IMR-90 (cell line): Measurements from ENCODE around the gene DPF3. TPM values are rescaled to one million over a fixed set of nuclear protein-coding genes. Genes with fewer than 3 reads are reported as not detected.

ENCODE experiments used
- ATAC-seq: fragments of 200-7000 bp; cut with Tn5 transposase; 2 replicates; pipeline ENCODE4 v1.9.1; 2020; ENCODE audit warnings: low read depth, mild to moderate bottlenecking, moderate library complexity
- BruUV-seq: library from RNA; stranded (reverse); fragments of 400-500 nt; replicated peaks from 2 replicates; lab custom pipeline; 2021; lab: Mats Ljungman, UMichigan
- CTCF ChIA-PET: fragments of 300-600 bp; formaldehyde crosslinking; extraction: SDS; loops from one replicate; lab custom pipeline; 2021; ENCODE audit warnings: antibody characterized with exemption; lab: Yijun Ruan, JAX
- POLR2A ChIA-PET: fragments of 300-600 bp; sonication (Branson Sonifier 250); formaldehyde crosslinking; loops from one replicate; lab custom pipeline; 2022; ENCODE audit warnings: antibody characterized with exemption; ENCODE audit not compliant: unreplicated experiment; lab: Charles Lee
- DNase-seq: peaks from one replicate; pipeline ENCODE4 v3.0.0; 2013
- H2AFZ ChIP-seq: replicated peaks from 2 replicates; pipeline ENCODE3; 2013; ENCODE audit warnings: low read length, mild to moderate bottlenecking; ENCODE audit not compliant: poor library complexity
- H2AK5ac ChIP-seq: 2 replicates; pipeline ENCODE4 v1.6.1; 2013; ENCODE audit warnings: low read depth, low read length, inconsistent platforms
- H2AK9ac ChIP-seq: replicated peaks from 2 replicates; pipeline ENCODE3; 2013; ENCODE audit warnings: mild to moderate bottlenecking, low read depth, low read length, moderate library complexity; ENCODE audit not compliant: poor library complexity
- H2BK120ac ChIP-seq: 2 replicates; pipeline ENCODE4 v1.6.1; 2013; ENCODE audit warnings: low read depth, low read length, inconsistent platforms
- H2BK15ac ChIP-seq: 3 replicates; pipeline ENCODE4 v1.6.1; 2013; ENCODE audit warnings: low read depth, low read length, inconsistent platforms
- H2BK20ac ChIP-seq: 2 replicates; pipeline ENCODE4 v1.6.1; 2013; ENCODE audit warnings: low read depth, mild to moderate bottlenecking, inconsistent platforms, low read length, moderate library complexity
- H2BK5ac ChIP-seq: 2 replicates; pipeline ENCODE4 v1.6.1; 2013; ENCODE audit warnings: mild to moderate bottlenecking, low read depth, low read length, inconsistent platforms; ENCODE audit not compliant: poor library complexity, severe bottlenecking
- H3K14ac ChIP-seq: replicated peaks from 2 replicates; pipeline ENCODE4 v1.6.1; 2013; ENCODE audit warnings: low read depth, low read length, inconsistent platforms
- H3K18ac ChIP-seq: 2 replicates; pipeline ENCODE4 v1.6.1; 2013; ENCODE audit warnings: low read depth, low read length, control low read depth
- H3K23ac ChIP-seq: 2 replicates; pipeline ENCODE4 v1.6.1; 2013; ENCODE audit warnings: low read depth, low read length, inconsistent platforms
- H3K27ac ChIP-seq: 2 replicates; pipeline ENCODE4 v1.5.1; 2013; ENCODE audit warnings: mild to moderate bottlenecking, control low read depth, low read length; ENCODE audit not compliant: insufficient read depth
- H3K27me3 ChIP-seq: 2 replicates; pipeline ENCODE4 v1.6.1; 2013; ENCODE audit warnings: low read length; ENCODE audit not compliant: control insufficient read depth, insufficient read depth
- H3K36me3 ChIP-seq: 2 replicates; pipeline ENCODE4 v1.6.1; 2013; ENCODE audit warnings: low read length, mixed read lengths; ENCODE audit not compliant: control insufficient read depth, insufficient read depth
- H3K4ac ChIP-seq: 2 replicates; pipeline ENCODE4 v1.6.1; 2013; ENCODE audit warnings: low read depth, low read length, inconsistent platforms
- H3K4me1 ChIP-seq: 2 replicates; pipeline ENCODE4 v1.6.1; 2013; ENCODE audit warnings: low read length, mixed read lengths; ENCODE audit not compliant: control insufficient read depth, insufficient read depth
- H3K4me2 ChIP-seq: 2 replicates; pipeline ENCODE4 v1.6.1; 2013; ENCODE audit warnings: low read depth, mild to moderate bottlenecking, control low read depth, low read length, moderate library complexity
- H3K4me3 ChIP-seq: 2 replicates; pipeline ENCODE4 v1.5.1; 2013; ENCODE audit warnings: low read depth, mild to moderate bottlenecking, control low read depth, low read length, moderate library complexity; ENCODE audit not compliant: insufficient read depth
- H3K56ac ChIP-seq: 2 replicates; pipeline ENCODE4 v1.6.1; 2013; ENCODE audit warnings: low read length, inconsistent platforms; ENCODE audit not compliant: insufficient read depth; ENCODE audit errors: extremely low read depth
- H3K79me1 ChIP-seq, 2 experiments: 2 replicates each; pipeline ENCODE4 v1.6.1; 2013; ENCODE audit warnings: low read length in 2 of 2, inconsistent platforms in 1 of 2, low read depth in 1 of 2
- H3K9ac ChIP-seq: 2 replicates; pipeline ENCODE4 v1.6.1; 2013; ENCODE audit warnings: low read depth, low read length, control low read depth
- H3K9me1 ChIP-seq: 2 replicates; pipeline ENCODE4 v1.6.1; 2013; ENCODE audit warnings: low read length, inconsistent platforms; ENCODE audit not compliant: insufficient read depth
- H3K9me3 ChIP-seq: 2 replicates; pipeline ENCODE4 v1.6.1; 2013; ENCODE audit warnings: low read length; ENCODE audit not compliant: control insufficient read depth, insufficient read depth
- H4K20me1 ChIP-seq: 2 replicates; pipeline ENCODE4 v1.6.1; 2013; ENCODE audit warnings: low read length, inconsistent platforms; ENCODE audit not compliant: insufficient read depth
- H4K5ac ChIP-seq: 2 replicates; pipeline ENCODE4 v1.6.1; 2013; ENCODE audit warnings: mild to moderate bottlenecking, low read depth, low read length, control low read depth
- H4K8ac ChIP-seq, 2 experiments: 2 replicates each; pipeline ENCODE4 v1.6.1; 2013; ENCODE audit warnings: low read depth in 2 of 2, low read length in 2 of 2, control low read depth in 1 of 2, inconsistent platforms in 1 of 2
- H4K91ac ChIP-seq: 2 replicates; pipeline ENCODE4 v1.6.1; 2013; ENCODE audit warnings: low read depth, low read length, inconsistent platforms; ENCODE audit not compliant: insufficient read depth
- BHLHE40 ChIP-seq: fragments of 150-350 bp; IDR thresholded peaks from 2 replicates; pipeline ENCODE4 v1.6.1; 2016; ENCODE audit warnings: mild to moderate bottlenecking, low read depth, low read length
- CHD1 ChIP-seq: IDR thresholded peaks from 2 replicates; pipeline ENCODE4 v1.6.1; 2012; ENCODE audit warnings: low read depth, low read length, improper control_type of control experiment
- MAZ ChIP-seq: IDR thresholded peaks from 2 replicates; pipeline ENCODE4 v1.6.1; 2012; ENCODE audit warnings: low read depth, mild to moderate bottlenecking, low read length, improper control_type of control experiment, moderate library complexity, borderline replicate concordance
- MXI1 ChIP-seq: IDR thresholded peaks from 2 replicates; pipeline ENCODE4 v1.6.1; 2012; ENCODE audit warnings: low read depth, mild to moderate bottlenecking, low read length, moderate library complexity, borderline replicate concordance
- NFE2L2 ChIP-seq: fragments of 150-350 bp; IDR thresholded peaks from 2 replicates; pipeline ENCODE4 v1.6.1; 2016; ENCODE audit warnings: low read depth, mild to moderate bottlenecking, low read length
- POLR2A ChIP-seq: IDR thresholded peaks from 2 replicates; pipeline ENCODE4 v1.6.1; 2012; ENCODE audit warnings: mild to moderate bottlenecking, low read depth, low read length
- RCOR1 ChIP-seq: IDR thresholded peaks from 2 replicates; pipeline ENCODE4 v1.6.1; 2012; ENCODE audit warnings: mild to moderate bottlenecking, low read length, improper control_type of control experiment; ENCODE audit not compliant: insufficient replicate concordance
- RFX5 ChIP-seq: IDR thresholded peaks from 2 replicates; pipeline ENCODE4 v1.8.0; 2012; ENCODE audit warnings: low read depth, mild to moderate bottlenecking, low read length, moderate library complexity
- SMC3 ChIP-seq: fragments of 150-350 bp; IDR thresholded peaks from 2 replicates; pipeline ENCODE4 v1.6.1; 2016; ENCODE audit warnings: low read depth, mild to moderate bottlenecking, antibody characterized with exemption, low read length, moderate library complexity
- WGBS, 2 experiments: methylation state at CpG; one replicate each; pipeline versions ENCODE4 v1.1.5 to v1.1.7; 2013; ENCODE audit warnings: missing lambda C conversion rate in 2 of 2; ENCODE audit not compliant: insufficient read length in 1 of 2; ENCODE audit errors: extremely low coverage in 2 of 2; 5-methylcytosine and 5-hydroxymethylcytosine counted together
- dilution Hi-C: fragments of 300-500 bp; cut with HindIII; formaldehyde crosslinking; loops from one replicate; pipeline ENCODE4 v1.14.3; 2018; ENCODE audit warnings: low sequenced_read_pairs; ENCODE audit not compliant: unreplicated experiment
- in situ Hi-C: fragments of 300-500 bp; cut with MboI; formaldehyde crosslinking; loops from 3 replicates; pipeline ENCODE4 v1.14.3; 2019; ENCODE audit warnings: low sequenced_read_pairs, inconsistent platforms, mixed read lengths
- intact Hi-C: fragments of 100-400 bp; cut with micrococcal nuclease; formaldehyde crosslinking; loops from 2 replicates; pipeline ENCODE4 v1.10.0; 2022
- polyA plus RNA-seq, 3 experiments: library from polyadenylated mRNA; depleted of rRNA; stranded (reverse); fragments of >200 nt; gene quantifications; 2 replicates each; pipeline ENCODE4 v1.2.3, GENCODE V29; 2012; ENCODE audit warnings: low replicate concordance in 1 of 3
- total RNA-seq: library from RNA; depleted of rRNA; stranded (reverse); fragments of >200 nt; gene quantifications from 2 replicates; pipeline ENCODE4 v1.2.3, GENCODE V29; 2012
- TF ChIP-seq, protein P1 (sequence below): fragments of 150-350 bp; IDR thresholded peaks from 2 replicates; pipeline ENCODE4 v1.6.1; 2016; ENCODE audit warnings: low read depth, mild to moderate bottlenecking, low read length, moderate library complexity, borderline replicate concordance
- TF ChIP-seq, protein P2 (sequence below): fragments of 150-350 bp; IDR thresholded peaks from 2 replicates; pipeline ENCODE4 v1.6.1; 2017; ENCODE audit warnings: mild to moderate bottlenecking, antibody characterized with exemption, low read length, low read depth

The DPF3 gene
- total and polyA plus RNA-seq, 2 of the 4 experiments (the other 2 are of a cell fraction): 30.5 to 32.8 TPM

DNA sequence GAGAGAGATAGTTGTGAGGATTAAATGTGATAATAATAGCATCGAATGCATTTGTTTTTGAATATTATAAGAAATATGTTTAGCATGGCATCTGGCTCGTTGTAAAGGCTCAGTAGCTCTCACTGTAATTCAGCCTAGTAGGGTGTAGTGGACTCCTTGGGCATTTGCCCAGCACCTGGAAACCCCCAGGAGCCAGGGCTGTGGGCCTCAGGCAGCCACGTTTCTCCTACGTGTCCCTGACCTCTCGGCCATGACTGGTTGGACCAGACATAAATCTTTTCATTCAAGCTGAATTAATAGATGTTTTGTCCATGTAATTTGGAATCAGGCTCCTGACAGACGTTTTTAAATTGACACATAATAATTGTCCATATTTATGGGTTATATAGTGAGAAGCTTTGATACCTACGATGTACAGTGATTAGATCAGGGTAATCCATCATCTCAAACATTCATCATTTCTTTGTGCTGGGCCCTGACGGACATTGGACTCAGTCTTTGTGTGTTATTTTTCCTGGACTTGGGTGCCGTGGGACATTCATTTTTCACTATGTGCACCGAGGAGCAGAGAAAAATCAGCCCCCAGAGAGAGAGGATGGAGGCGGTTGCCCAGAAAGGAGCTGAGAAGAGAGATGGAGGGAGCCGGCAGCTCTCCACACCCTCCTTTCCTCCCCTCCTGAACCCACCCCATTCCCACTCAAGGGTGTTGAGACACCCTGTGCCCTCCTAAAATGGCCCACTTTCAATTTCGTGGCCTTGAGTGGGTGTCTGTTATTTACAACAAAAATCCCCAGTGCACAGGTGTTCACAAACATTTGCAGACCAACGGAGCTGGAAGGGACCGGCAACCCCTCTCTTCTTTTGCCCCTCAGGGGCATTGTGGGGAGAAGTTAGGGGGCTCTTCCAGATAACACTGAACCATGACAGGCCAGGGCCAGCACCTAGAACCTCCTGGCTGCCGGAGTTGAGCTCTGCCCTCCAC, 296.4 kb downstream of the DPF3 start (continued):
- TF ChIP-seq CHD1 (no peak), MAZ (no peak)

DNA sequence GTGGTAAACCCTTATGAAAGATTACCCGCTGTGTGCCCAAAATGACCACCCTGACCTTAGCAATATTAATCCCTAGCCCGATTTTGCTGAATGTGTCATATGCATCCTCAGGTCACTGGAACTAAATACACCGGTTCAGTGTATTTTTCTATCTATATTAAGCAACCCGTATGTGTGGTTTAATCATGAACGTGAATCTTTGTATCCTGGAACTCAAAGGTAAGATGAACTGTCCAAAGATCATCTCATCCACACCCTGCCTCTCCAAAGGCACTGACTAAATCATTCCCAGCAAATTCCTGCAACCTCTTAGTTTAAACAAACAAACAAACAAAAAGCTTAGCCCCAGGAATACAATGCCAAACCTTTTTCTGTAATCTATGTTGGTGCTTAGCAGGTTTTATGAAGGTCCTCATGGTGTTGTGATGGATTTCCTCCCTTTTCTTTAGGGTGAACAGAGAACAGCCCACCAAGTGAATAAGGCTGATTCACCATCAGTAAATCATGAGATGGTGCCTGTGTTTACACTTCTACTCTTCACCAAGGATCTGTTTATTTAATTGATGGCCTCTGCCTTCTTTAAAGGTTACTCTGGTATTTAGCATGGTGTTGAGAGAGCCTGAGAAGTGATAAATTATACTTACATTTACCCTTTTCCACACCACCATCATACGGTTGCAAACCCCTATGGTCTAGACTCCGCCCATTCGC, 298.6 kb downstream of the DPF3 start:
- Histone ChIP-seq H3K9me1 (no peaks in the 10 kb centered on the region), H4K20me1 (no peaks in the 10 kb centered on the region), H3K9me3 (no peaks in the 10 kb centered on the region), H3K4me1 (no peaks in the 10 kb centered on the region), H3K18ac (no peak overlapping the region), H2AK5ac (no peak overlapping the region), H3K4me3 (no peak overlapping the region), H3K27ac (no peak overlapping the region), H3K4ac (no peak overlapping the region), H3K4me2 (no peak overlapping the region), H3K79me1 (no peaks in the 10 kb centered on the region), H4K91ac (no peak overlapping the region), H3K36me3 (no peaks in the 10 kb centered on the region), H3K9ac (no peak overlapping the region), H2BK15ac (no peak overlapping the region), H2AFZ (no peak overlapping the region), H2BK20ac (no peak overlapping the region), H2BK5ac (no peak overlapping the region), H3K14ac (no peak overlapping the region), H4K5ac (no peak overlapping the region), H2BK120ac (no peak overlapping the region; the same call in 1 of the 2 replicates), H3K27me3 (no peaks in the 10 kb centered on the region; the same call in 1 of the 2 replicates), H3K23ac (no peak overlapping the region), H3K56ac (no peak overlapping the region), H2AK9ac (no peak overlapping the region), H4K8ac (no peak overlapping the region)
- no TSS peak for BruUV-seq
- ATAC-seq: no peak
- WGBS, 2 experiments: 94% methylated on average over 3 of the region's 8 CpGs; no CpG with 5 or more reads in 1 of the 2 experiments
- intact Hi-C loops: no loop called here
- in situ Hi-C loops: no loop called here
- no peak for DNase-seq
- CTCF ChIA-PET: no interaction called here
- dilution Hi-C loops: no loop called here
- POLR2A ChIA-PET: no interaction called here
- TF ChIP-seq, protein P1, sequence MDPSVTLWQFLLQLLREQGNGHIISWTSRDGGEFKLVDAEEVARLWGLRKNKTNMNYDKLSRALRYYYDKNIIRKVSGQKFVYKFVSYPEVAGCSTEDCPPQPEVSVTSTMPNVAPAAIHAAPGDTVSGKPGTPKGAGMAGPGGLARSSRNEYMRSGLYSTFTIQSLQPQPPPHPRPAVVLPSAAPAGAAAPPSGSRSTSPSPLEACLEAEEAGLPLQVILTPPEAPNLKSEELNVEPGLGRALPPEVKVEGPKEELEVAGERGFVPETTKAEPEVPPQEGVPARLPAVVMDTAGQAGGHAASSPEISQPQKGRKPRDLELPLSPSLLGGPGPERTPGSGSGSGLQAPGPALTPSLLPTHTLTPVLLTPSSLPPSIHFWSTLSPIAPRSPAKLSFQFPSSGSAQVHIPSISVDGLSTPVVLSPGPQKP: no peak
- no peak for TF ChIP-seq MXI1
- TF ChIP-seq, protein P2, sequence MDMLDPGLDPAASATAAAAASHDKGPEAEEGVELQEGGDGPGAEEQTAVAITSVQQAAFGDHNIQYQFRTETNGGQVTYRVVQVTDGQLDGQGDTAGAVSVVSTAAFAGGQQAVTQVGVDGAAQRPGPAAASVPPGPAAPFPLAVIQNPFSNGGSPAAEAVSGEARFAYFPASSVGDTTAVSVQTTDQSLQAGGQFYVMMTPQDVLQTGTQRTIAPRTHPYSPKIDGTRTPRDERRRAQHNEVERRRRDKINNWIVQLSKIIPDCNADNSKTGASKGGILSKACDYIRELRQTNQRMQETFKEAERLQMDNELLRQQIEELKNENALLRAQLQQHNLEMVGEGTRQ: no peak
- no peak for TF ChIP-seq RFX5
- no peak for TF ChIP-seq POLR2A
- TF ChIP-seq CHD1: no peak
- TF ChIP-seq BHLHE40: no peak
- no peak for TF ChIP-seq NFE2L2
- no peak for TF ChIP-seq RCOR1
- no peak for TF ChIP-seq SMC3
